Breast epithelium (tissue), 3 donors: ENCODE results near the gene CD7.

ENCODE experiments used
- POLR2A ChIP-seq: fragments of 450-650 bp; IDR thresholded peaks from one replicate; pipeline ENCODE4 v1.6.1; 2016; ENCODE audit warnings: antibody characterized with exemption, mild to moderate bottlenecking, moderate library complexity
- POLR2AphosphoS5 ChIP-seq, 3 donors: sonication (generic); formaldehyde crosslinking; IDR thresholded peaks; one replicate each; pipeline ENCODE4 v1.6.1; 2017; ENCODE audit warnings: antibody characterized with exemption in 3 of 3
- TF ChIP-seq, protein P1 (sequence below), 3 donors: fragments of 450-650 bp; IDR thresholded peaks; one replicate each; pipeline ENCODE4 v1.5.1; 2016 to 2017; ENCODE audit warnings: antibody characterized with exemption in 3 of 3, mild to moderate bottlenecking in 3 of 3, moderate library complexity in 3 of 3

DNA sequence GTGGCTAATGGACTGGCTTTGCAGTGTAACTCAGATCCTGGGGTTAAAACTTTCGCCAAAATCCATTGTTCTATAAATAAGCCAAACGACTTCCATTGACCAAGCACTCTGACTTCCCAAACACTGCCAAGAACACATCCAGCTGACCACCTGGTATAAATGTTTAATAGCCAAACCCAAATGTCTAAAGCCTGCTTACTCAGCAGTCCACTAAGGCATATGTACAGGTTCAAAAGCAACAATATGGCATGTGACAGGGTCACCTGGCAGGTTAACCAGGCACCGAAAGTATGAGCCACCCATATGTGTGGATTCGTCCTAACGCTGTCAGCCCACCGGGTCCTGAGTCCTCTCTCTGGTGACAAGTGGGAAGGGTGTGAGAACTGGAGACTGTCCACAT, 46.0 kb downstream of the CD7 start:
- TF ChIP-seq, protein P1, sequence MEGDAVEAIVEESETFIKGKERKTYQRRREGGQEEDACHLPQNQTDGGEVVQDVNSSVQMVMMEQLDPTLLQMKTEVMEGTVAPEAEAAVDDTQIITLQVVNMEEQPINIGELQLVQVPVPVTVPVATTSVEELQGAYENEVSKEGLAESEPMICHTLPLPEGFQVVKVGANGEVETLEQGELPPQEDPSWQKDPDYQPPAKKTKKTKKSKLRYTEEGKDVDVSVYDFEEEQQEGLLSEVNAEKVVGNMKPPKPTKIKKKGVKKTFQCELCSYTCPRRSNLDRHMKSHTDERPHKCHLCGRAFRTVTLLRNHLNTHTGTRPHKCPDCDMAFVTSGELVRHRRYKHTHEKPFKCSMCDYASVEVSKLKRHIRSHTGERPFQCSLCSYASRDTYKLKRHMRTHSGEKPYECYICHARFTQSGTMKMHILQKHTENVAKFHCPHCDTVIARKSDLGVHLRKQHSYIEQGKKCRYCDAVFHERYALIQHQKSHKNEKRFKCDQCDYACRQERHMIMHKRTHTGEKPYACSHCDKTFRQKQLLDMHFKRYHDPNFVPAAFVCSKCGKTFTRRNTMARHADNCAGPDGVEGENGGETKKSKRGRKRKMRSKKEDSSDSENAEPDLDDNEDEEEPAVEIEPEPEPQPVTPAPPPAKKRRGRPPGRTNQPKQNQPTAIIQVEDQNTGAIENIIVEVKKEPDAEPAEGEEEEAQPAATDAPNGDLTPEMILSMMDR (IDR thresholded peaks at IDR 0.05): no peak
- TF ChIP-seq POLR2A: no peak
- no peak for TF ChIP-seq POLR2AphosphoS5 (IDR thresholded peaks at IDR 0.05)
